A549 treated with ZK216348 at 1 μM for 4 hours (cell line): ENCODE data around the gene GSG1L. TPM values are rescaled to one million over a fixed set of nuclear protein-coding genes. Genes with fewer than 3 reads are reported as not detected.

Experiments
- total RNA-seq: library from RNA; stranded (reverse); fragments of 200-300 nt; extraction: Qiagen RNA extraction; gene quantifications from 5 replicates; pipeline ENCODE4 v1.2.3, GENCODE V29; 2022; ENCODE audit warnings: low read depth

The GSG1L gene
- not detected in 5 replicates for total RNA-seq

DNA sequence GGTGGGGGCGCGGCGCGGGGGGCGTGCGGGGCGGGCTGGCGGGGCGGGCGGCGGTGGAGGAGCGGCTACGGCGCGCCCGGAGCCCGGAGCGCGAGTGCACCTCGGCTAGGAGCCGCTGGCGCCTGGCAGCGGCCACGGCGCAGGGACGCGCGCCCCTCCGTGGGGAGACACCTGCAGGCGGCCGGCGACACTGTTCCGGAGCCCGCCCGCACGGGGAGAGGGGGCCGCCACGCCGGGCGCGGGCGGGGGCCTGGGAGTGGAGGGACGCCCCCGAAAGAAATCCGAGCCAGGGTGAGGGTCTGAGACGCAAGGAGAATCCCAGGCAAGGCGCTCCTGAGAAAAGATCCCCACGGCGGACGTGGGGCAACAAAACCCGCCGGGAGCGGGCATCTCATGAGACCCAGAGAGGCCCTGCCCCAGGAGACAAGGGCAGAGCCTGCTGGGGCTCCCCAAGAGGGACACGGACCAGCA is at the start of gene GSG1L:
Gene GSG1L, minus strand, starts transcription at position 124 of the 471 bp plus-strand sequence. CDS start 290 bp downstream, outside the sequence.

Other genes starting within 250 kb of the GSG1L start
- 74.4 to 111 TPM (median 104 TPM) in 5 replicates for gene XPO6, start 148.3 kb upstream of the GSG1L start, total RNA-seq
- gene SBK1, start 228.8 kb upstream of the GSG1L start, total RNA-seq, result 0.17 to 0.45 TPM (median 0.35 TPM) in 5 replicates